ENCODE results near the gene LMNTD2. TPM values are rescaled to one million over a fixed set of nuclear protein-coding genes. Genes with fewer than 3 reads are reported as not detected.

LMNTD2 gene
- polyA plus RNA-seq, 1 donor from 2014 or later = 0.61 TPM

GRCh38 chr11:504994-505344, 55.6 kb downstream of the LMNTD2 start:
- Histone ChIP-seq H3K79me2 (replicated peaks; ENCODE audit: insufficient read depth, low read length) (peaks cover 9% of the 10 kb centered on the region), H4K20me1 (ENCODE audit: insufficient read depth) (no peaks in the 10 kb centered on the region), H3K27me3 (ENCODE audit: insufficient read depth, low read depth, low read length) (no peaks in the 10 kb centered on the region), H3K36me3 (ENCODE audit: insufficient read depth, low read length) (no peaks in the 10 kb centered on the region), H3K9me2 (ENCODE audit: insufficient read depth, low read length) (no peaks in the 10 kb centered on the region), H3K4me3 (ENCODE audit: low read length) (no peak overlapping the region), H3K27ac (ENCODE audit: low read length) (no peak overlapping the region), H3K9me3 (ENCODE audit: low read length) (no peaks in the 10 kb centered on the region), H3K4me2 (ENCODE audit: low read length) (no peak overlapping the region), H3F3A (ENCODE audit: insufficient read depth, low read length, poor library complexity, severe bottlenecking) (no peaks in the 10 kb centered on the region), H2AFZ (ENCODE audit: low read depth, low read length) (no peak overlapping the region), H3K9ac (ENCODE audit: low read length) (no peak overlapping the region)
- TF ChIP-seq REST (IDR thresholded peaks at IDR 0.05; ENCODE audit: borderline replicate concordance) (no peak), POLR2AphosphoS5 (IDR thresholded peaks at IDR 0.05) (no peak), EP300 (conservative IDR thresholded peaks at IDR 0.05; ENCODE audit: poor library complexity, severe bottlenecking) (no peak), RAD21 (conservative IDR thresholded peaks at IDR 0.05) (no peak), CTCF (IDR thresholded peaks at IDR 0.05; ENCODE audit: poor library complexity, severe bottlenecking) (no peak), MXI1 (conservative IDR thresholded peaks at IDR 0.05; ENCODE audit: poor library complexity, severe bottlenecking) (no peak)

Small RNA genes lying within 50 kb of the gene (small RNA-seq; reads per million reads assigned to genes)
- 184 to 435 (median 219) reads per million in 3 experiments for gene MIR210

Other genes with a start within 250 kb of the LMNTD2 start
- gene IFITM1, start 246.7 kb downstream of the LMNTD2 start, polyA plus RNA-seq = 0.35 TPM in 1 of 2 replicates, not detected in the other
- gene IFITM3, start 239.9 kb downstream of the LMNTD2 start, polyA plus RNA-seq = not detected in 2 replicates
- gene B4GALNT4, start 191.2 kb downstream of the LMNTD2 start, polyA plus RNA-seq = 440 and 478 TPM in 2 replicates
- gene PKP3, start 166.5 kb downstream of the LMNTD2 start, polyA plus RNA-seq = not detected in 2 replicates
- 1.6 and 5.6 TPM in 2 replicates for gene SIGIRR, start 145.7 kb downstream of the LMNTD2 start, polyA plus RNA-seq
- gene ANO9, start 118.7 kb downstream of the LMNTD2 start, polyA plus RNA-seq = not detected in 2 replicates
- gene PTDSS2, start 110.5 kb downstream of the LMNTD2 start, polyA plus RNA-seq = 39.1 and 54.3 TPM in 2 replicates
- gene RNH1, start 53.5 kb downstream of the LMNTD2 start, polyA plus RNA-seq = 71.8 and 82.4 TPM in 2 replicates
- 119 and 120 TPM in 2 replicates for gene HRAS, start 25.2 kb downstream of the LMNTD2 start, polyA plus RNA-seq
- gene LRRC56, start 23.2 kb downstream of the LMNTD2 start, polyA plus RNA-seq = 0.76 and 1.3 TPM in 2 replicates
- 37.1 and 51.5 TPM in 2 replicates for gene RASSF7, start 232 bp upstream of the LMNTD2 start, polyA plus RNA-seq
- gene PHRF1, start 15.7 kb upstream of the LMNTD2 start, polyA plus RNA-seq = 8.5 and 12.1 TPM in 2 replicates
- 1.1 and 4.6 TPM in 2 replicates for gene IRF7, start 55.2 kb upstream of the LMNTD2 start, polyA plus RNA-seq
- not detected in 2 replicates for gene CDHR5, start 64.2 kb upstream of the LMNTD2 start, polyA plus RNA-seq
- gene SCT, start 66.4 kb upstream of the LMNTD2 start, polyA plus RNA-seq = not detected in 2 replicates
- 0.86 TPM in 1 of 2 replicates, not detected in the other for gene DRD4, start 76.5 kb upstream of the LMNTD2 start, polyA plus RNA-seq
- 87.6 and 94.9 TPM in 2 replicates for gene DEAF1, start 134.5 kb upstream of the LMNTD2 start, polyA plus RNA-seq
- gene TMEM80, start 135.1 kb upstream of the LMNTD2 start, polyA plus RNA-seq = 23.1 and 30.9 TPM in 2 replicates
- 3.5 and 7.5 TPM in 2 replicates for gene EPS8L2, start 145.5 kb upstream of the LMNTD2 start, polyA plus RNA-seq
- 156 and 158 TPM in 2 replicates for gene TALDO1, start 186.7 kb upstream of the LMNTD2 start, polyA plus RNA-seq
- 131 and 146 TPM in 2 replicates for gene GATD1, start 216.7 kb upstream of the LMNTD2 start, polyA plus RNA-seq
- 11.8 and 16.2 TPM in 2 replicates for gene CEND1, start 229.4 kb upstream of the LMNTD2 start, polyA plus RNA-seq
- 40.9 and 66.4 TPM in 2 replicates for gene SLC25A22, start 237.5 kb upstream of the LMNTD2 start, polyA plus RNA-seq
- 13.3 and 34.9 TPM in 2 replicates for gene PIDD1, start 244.5 kb upstream of the LMNTD2 start, polyA plus RNA-seq
- gene RPLP2, start 249.2 kb upstream of the LMNTD2 start, polyA plus RNA-seq = 147 and 167 TPM in 2 replicates